HG03354 (cell line): ENCODE results near the gene ESRRA.

ENCODE experiments used
- ATAC-seq: cut with Tn5 transposase; IDR thresholded peaks from one replicate; pipeline ENCODE4 v1.9.1; 2021; ENCODE audit warnings: mild to moderate bottlenecking; ENCODE audit not compliant: unreplicated experiment, poor library complexity, severe bottlenecking

Gene ESRRA

DNA sequence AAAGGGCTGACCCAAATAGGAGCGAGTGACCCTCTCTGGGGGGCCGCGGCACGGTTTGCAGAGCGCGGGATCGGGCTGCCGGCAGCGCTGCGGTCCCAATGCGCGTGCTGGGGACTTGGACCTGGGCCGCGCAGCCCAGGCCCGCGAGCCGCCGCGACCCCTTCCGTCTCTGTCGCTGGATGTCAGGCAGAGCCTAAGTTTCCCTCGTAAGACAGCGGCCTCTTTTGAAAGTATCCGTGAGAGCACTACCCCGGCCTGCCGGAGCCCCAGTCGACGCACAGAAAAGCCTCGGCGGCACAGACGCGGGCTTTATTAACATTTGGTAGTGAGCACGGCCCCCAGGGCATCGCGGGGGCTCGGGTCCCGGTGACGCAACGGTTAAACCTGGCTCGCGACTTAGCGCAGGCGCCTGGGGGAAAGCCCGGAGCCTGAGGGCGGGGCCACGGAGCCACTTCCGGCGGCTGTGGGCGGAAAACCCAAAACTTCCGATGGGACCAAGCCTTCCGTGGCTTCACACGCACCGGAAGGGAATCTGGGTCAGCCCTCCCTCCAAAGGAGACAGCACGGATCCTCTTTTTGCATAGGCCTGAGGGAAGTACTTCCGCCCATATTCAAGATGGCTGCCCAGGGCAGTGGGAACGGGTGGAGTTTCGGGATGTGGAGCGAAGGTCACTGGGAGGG, 35.6 kb upstream of the ESRRA start:
- peak; percentile 72 for ATAC-seq

DNA sequence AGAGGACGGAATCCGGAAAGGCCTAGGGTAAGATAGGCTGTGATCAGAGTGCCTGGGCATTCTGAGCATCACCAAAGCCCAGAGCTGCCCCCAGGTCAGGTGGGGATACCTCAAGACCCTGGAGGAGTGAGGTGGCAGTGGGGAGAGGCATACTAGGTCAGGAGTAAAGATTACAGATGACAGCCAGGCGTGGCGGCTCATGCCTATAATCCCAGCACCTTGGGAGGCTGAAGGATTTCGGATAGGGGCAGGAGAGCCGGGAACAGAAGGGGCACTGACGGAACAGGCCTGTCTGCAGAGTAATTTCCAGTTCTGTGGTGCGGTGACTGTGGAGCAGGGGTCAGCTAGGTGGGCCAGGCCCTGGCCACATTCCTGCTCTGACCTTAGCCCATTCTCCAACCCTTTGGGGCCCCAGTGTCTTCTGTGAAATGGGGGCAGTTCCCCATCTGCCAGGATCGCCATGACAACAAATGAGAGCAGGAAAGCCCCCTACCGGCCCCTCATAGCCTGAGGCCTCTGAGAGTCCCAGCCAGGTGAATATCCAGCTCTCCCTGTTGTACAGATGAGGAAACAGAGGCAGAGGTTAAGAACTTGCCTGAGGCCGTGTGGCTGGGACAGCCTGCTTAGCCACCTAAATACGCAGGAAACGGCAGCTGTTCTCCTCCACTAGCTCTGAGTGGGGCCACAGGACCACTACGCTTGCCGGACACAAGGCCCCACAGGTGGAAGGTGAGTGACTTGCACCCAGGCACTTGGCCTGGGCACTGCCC, 30.1 kb upstream of the ESRRA start:
- ATAC-seq: no peak

DNA sequence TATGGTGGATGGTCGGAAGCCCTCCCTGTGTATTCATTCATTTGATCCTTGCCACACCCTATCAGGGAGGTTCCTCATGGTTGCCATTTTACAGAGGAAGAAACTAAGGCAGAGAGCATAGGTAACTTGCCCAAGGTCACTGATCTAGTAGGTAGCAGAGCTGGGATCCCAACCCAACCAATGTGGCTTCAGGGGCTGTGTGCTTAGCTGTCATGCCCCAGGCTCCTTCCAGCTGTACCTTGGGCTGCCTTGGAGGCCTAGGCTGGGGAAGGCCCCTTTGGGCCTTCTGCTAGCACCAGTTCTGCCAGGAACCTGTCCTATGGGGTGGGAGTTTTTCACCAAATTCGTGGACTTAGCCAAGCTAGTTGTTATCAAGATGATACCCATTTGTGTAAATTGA, 29.5 kb upstream of the ESRRA start:
- no peak for ATAC-seq

DNA sequence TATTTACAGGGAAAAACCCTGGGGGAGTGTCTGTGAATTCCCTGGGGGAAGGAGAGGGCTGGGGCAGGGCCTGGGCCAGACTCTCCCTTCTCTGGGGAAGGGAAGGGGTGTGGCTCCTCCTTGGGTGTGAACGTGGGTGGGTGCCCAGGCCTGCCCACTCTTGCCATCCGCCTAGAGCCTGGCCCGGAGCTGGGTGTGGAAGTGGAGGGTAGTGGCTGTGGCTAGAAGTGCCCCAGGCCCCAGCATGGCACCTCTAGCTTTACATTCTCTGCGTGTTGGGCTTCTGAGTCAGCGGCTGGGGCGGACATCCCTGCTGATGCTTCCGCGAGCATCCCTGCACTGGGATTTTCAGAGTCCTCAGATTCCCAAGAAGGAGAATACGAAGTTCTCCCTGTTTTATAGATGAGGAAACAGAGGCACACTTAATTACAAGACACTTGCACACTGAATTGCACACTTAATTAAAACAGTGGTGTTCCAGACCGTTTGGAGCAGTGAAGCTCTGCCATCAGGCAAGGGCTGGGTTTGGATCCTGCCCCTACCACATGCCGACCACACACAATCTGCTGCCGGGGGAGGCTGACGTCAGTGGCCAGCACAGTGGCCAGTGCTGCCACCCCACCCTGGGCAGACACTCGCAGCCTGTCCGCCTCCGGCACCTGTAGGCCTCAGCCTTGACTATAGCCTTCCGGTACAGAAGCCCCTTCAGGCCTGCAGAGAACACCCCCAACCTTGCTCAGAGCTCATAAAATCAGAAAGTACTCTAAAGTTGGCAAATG, 28.5 kb upstream of the ESRRA start:
- no peak for ATAC-seq

DNA sequence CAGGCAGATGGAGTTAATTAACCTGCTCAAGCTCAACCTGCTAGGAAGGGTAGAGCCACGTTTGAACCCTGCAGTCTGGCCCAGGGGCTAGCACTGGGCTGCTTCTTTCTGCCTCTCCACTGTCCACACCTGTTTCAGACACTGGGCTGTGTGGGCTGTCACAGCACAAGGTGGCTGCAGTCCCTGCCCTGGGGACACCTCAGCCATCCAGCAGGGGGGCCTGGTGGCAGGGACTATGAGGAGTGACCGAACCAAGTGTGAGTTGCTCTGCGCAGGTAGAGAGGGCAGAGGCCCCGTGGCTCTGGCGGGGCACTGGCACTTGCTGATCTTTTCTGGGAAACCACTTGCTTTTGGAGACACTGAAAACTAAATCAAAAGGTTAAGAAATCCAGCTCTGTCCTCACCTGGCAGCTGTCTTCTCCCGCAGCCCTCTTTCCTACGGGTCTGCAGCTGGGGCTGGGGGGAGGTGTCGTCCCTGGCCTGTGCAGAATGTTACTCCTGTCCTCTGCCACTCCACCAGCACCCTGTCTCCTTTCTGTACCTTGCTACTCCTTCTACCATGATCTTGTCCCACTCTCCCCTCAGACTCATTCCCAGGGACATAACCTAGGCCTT, 26.6 kb upstream of the ESRRA start:
- no peak for ATAC-seq

DNA sequence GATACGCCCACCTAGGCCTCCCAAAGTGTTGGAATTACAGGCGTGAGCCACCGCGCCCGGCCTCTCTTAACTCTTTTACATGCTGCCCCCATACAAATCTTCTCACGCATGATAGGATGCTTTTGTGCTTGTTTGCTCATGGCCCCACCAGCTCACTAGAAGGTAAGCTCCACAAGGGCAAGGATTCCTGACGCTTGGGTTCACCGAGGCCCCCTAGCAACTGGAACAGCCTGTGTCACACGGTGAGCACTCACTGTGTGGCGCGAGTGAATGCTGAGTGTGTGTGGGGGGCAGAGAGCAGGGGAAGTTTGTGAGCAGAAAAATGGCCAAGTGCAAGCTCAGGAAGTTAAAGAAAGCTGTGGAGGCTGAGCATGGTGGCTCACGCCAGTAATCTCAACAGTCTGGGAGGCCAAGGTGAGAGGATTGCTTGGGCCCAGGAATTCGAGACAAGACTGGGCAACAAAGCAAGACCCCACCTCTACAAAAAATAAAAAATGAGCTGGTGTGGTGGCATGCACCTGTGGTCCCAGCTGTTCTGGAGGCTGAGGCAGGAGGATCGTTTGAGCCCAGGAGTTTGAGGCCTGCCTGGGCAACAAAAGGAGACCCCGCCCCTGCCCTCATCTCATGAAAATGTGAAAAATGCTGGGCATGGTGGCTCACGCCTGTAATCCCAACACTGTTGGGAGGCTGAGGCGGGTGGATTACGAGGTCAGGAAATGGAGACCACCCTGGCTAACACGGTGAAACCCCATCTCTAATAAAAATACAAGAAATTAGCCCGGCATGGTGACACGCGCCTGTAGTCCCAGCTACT, 23.2 kb upstream of the ESRRA start:
- no peak for ATAC-seq

DNA sequence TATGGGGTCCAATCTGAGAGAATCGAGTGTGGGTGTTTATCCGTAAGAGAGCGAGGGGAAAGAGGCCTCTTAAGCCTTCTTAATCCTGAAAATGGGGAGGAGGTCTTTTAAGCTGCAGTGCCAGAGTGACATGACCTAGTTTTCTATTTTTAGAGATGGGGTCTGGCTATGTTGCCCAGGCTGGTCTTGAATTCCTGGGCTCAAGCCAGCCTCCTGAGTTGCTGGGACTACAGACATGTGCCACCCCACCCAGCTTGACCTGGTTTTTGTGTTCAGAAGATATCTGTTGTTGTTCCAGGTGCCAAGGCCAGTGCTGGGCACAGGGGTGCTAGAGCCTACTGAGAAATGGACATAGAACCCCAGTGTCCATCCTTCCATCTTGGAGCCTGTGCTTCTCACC, 22.2 kb upstream of the ESRRA start:
- ATAC-seq: no peak

DNA sequence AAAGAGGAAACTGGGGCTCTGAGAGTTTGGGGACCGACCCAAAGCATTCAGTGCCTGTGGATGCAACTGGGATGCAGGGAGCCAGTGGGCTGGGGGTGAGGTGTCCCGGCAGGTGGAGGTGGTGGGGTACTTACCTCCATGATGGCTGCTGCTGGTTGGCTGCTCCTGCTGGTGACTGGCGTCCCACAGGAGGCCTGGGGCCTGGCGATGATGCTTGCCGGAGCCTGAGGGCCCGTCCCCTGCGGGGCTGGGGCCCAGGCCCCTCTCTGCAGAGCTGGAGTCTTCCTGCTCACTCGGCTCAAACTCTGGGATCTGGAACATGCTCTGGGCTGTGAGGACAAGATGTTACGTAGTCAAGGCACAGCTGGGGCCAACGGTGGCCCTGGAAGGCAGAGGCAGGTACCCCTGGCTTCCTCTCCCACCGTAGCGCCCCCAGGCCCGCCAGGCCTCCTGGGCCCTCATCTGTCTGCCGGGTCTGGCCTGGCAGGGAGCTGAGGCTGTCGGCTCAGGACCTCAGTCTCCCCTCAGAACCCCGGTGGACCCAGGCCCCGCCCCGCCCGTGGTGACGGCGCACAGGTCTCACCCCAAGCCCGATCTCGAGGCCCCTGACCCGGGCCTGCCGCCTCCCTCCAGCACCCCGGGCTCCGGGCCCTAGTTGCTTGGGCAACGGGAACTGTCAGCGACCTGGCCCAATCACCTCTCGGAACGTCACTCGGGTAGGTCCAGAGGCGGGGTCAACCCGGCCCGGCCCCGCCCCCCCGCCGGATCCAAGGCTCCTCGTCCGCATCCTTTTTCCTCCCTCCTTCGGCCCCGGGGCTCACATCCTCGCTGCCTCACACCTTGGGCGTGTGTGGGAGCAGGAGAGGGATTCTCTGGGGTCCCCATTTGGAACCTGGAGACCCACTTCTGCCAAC, 21.0 kb upstream of the ESRRA start, which contains the start of gene BAD:
TSS of gene BAD (minus strand) at position 618 of the 914 bp plus-strand sequence. CDS start at position 321, 297 bp downstream.
- ATAC-seq: peak; percentile 74

DNA sequence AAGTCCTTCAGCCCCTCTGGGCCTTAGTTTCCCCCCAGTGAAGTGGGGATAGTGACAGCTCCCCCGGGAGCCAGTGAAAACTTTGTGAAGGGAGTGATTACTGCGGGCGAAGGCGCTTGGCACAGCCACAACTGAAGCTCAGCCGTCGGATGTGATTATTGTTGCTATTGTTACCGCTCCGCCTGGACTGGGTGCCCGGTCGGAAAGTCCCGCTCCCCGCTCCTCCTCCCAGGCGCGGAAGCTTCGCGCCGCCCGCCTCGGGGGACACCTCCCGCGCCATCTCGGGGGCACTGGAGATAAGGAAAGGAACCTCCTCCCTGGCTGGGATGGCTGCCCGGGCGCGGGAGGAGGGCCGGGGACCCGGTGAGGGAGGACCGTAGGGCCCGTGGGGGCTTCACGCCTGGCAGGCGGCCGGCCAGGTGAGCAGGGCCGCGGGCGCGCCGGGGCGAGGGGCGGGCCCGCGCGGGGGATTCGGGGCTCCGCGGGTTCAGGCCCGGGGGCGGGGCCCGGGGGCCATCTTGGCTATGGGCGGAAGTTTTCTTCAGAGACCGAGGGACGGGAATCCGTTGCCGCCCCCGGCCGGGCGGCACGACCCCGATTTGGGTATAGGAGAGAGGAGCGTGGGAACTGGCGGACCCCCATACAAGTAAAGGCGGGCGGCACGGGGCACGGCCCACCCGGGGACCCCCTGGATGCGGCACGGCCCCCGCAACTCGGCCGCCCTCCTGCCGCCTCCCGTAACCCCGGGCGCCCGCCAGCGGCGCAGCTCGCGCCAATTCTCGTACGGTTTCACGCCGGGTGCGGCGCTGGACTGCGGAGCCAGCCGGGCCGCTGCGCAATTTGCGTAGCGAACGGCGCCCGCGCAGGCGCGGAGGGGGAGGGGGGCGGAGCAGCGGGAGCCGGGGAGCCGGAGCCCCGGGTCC, 20.1 kb upstream of the ESRRA start, which contains the start of gene GPR137:
TSS of gene GPR137 (plus strand) at position 887 of the 923 bp plus-strand sequence. CDS start 677 bp downstream, outside the sequence.
- peak; percentile 62 for ATAC-seq

DNA sequence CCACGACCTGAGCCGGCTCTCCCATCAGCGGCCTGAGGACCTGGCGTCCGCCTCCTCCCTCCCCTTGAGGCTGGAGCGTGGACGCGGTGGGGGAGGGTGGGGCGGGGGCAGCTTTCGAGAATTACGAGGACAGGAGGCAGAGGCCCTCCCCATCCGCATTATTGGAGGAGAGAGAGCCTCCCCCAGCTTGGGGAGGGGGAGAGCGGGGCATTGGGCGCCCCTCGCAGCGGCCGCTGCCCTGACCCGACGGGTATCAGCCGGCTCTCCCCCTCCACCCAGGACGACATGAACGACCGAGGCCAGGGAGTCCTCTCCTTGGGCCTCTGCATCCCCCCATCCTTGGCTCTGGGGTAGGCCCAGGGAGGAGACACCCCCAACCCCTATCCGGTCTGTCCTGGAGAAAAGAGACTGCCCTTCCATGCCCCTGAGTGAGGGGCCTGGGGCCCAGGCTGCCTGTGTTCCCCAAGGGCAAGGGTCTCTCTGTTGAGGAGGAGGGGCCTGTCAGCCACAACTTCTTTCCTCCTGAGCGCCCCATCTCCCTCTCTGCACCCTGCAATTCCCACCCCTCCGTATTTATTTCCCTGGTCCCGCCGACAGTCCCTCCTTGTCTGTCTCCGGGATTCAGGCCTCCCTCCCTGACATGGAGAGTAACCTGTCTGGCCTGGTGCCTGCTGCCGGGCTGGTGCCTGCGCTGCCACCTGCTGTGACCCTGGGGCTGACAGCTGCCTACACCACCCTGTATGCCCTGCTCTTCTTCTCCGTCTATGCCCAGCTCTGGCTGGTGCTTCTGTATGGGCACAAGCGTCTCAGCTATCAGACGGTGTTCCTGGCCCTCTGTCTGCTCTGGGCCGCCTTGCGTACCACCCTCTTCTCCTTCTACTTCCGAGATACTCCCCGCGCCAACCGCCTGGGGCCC, 19.2 kb upstream of the ESRRA start:
- ATAC-seq: no peak

DNA sequence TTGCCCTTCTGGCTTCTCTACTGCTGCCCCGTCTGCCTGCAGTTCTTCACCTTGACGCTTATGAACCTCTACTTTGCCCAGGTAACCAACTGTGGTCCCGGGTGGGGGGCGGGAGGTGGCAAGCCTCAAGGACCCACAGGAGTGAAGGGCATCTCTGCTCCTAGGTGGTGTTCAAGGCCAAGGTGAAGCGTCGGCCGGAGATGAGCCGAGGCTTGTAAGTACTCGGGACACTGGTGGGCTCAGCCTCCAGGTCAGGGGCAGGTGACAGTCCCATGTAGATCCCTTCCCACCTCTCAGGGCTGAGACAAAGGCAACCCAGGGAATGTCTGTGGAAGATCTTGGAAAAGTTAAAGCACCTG, 18.5 kb upstream of the ESRRA start:
- no peak for ATAC-seq

DNA sequence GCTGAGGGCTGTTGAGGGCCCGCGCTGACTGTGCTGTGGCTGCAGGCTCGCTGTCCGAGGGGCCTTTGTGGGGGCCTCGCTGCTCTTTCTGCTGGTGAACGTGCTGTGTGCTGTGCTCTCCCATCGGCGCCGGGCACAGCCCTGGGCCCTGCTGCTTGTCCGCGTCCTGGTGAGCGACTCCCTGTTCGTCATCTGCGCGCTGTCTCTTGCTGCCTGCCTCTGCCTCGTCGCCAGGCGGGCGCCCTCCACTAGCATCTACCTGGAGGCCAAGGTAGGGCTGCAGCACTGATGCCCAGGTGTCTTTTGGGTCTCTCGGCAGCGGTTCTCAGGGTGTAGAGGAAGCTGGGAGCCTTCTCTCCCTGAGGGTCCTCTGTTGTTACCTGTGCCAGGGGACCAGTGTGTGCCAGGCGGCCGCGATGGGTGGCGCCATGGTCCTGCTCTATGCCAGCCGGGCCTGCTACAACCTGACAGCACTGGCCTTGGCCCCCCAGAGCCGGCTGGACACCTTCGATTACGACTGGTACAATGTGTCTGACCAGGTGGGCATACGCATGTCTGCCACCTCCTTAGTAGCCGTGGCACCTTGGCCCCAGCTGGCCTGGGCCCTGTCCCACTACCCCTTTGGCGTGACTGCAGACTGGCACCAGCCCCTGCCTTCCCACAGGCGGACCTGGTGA, 17.5 kb upstream of the ESRRA start:
- ATAC-seq: no peak

DNA sequence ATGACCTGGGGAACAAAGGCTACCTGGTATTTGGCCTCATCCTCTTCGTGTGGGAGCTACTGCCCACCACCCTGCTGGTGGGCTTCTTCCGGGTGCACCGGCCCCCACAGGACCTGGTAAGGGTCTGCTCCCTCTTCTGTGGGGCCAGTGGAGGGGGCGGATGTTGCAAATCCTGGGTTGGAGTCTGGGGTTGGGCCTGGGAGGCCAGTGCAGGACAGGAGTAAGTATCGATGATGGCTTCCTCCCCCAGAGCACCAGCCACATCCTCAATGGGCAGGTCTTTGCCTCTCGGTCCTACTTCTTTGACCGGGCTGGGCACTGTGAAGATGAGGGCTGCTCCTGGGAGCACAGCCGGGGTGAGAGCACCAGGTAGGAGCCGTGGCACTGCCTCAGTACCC, 17.0 kb upstream of the ESRRA start:
- ATAC-seq: no peak

DNA sequence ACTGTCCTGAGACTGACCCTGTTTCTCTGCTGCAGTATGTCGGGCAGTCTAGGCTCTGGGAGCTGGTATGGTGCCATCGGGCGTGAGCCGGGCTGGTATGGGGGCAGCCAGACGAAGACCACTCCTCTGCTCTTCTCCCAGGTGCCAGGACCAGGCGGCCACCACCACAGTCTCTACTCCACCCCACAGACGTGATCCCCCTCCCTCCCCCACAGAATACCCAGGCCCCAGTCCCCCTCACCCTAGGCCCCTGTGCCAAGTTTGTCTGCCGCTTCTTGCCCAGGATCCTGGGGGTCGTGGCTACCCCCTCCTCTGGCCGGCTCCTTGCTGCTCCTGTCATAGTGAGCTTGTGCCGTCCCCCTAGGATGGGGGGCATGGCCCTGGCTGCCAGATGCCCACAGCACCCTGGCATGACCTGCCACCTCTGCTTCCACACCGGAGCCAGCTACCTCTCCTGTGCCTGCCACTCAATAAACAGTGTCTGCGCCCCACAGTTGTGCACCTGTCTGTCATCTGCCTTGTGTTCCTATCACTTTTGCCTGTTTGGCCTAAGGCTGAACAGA, 16.2 kb upstream of the ESRRA start:
- no peak for ATAC-seq
